Measurements from ENCODE around the gene ETV5. TPM values are rescaled to one million over a fixed set of nuclear protein-coding genes. Genes with fewer than 3 reads are reported as not detected.

ETV5 gene
- total RNA-seq, 4 donors from 2014 or later, result 2.0 to 39.8 (median 13.8) TPM

GRCh38 chr3:186070133-186070532, 38.8 kb downstream of the ETV5 start:
- Histone ChIP-seq H3K27ac (no peak overlapping the region), H3K36me3 (no peaks in the 10 kb centered on the region), H3K4me1 (no peaks in the 10 kb centered on the region), H3K4me3 (no peak overlapping the region), H3K27me3 (no peaks in the 10 kb centered on the region), H3K9me3 (no peaks in the 10 kb centered on the region)
- TF ChIP-seq CTCF (IDR thresholded peaks at IDR 0.05) (no peak), POLR2A (IDR thresholded peaks at IDR 0.05) (no peak)
- no peak for DNase-seq
- intact Hi-C loops (cut with DNase I; ENCODE audit: low total_unique reads), result no loop called here

- no peak overlapping the region for H3K4me3 ChIP-seq
- no peak overlapping the region for H3K27ac ChIP-seq
- no peaks in the 10 kb centered on the region for H3K27me3 ChIP-seq
- no peaks in the 10 kb centered on the region for H3K4me1 ChIP-seq
- no peak for DNase-seq
- intact Hi-C loops (cut with DNase I; ENCODE audit: low total_unique reads), result no loop called here
- no peak for TF ChIP-seq POLR2A (IDR thresholded peaks at IDR 0.05)
- no peak for TF ChIP-seq CTCF (IDR thresholded peaks at IDR 0.05)
- H3K9me3 ChIP-seq, result no peaks in the 10 kb centered on the region
- no peaks in the 10 kb centered on the region for H3K36me3 ChIP-seq
These were observed 39.7 kb downstream of the ETV5 start for GRCh38 chr3:186069199-186069598.

GRCh38 chr3:186068243-186068552, 40.7 kb downstream of the ETV5 start:
- H3K9me3 ChIP-seq, result no peaks in the 10 kb centered on the region
- no peak overlapping the region for H3K27ac ChIP-seq
- H3K36me3 ChIP-seq, result no peaks in the 10 kb centered on the region
- intact Hi-C loops (cut with DNase I; ENCODE audit: low total_unique reads), result no loop called here
- no peak for DNase-seq
- no peaks in the 10 kb centered on the region for H3K27me3 ChIP-seq
- TF ChIP-seq POLR2A (IDR thresholded peaks at IDR 0.05), result no peak
- no peak for TF ChIP-seq CTCF (IDR thresholded peaks at IDR 0.05)
- H3K4me1 ChIP-seq, result no peaks in the 10 kb centered on the region
- H3K4me3 ChIP-seq, result no peak overlapping the region

GRCh38 chr3:186067360-186068242, 41.3 kb downstream of the ETV5 start:
- no peaks in the 10 kb centered on the region for H3K9me3 ChIP-seq
- H3K27me3 ChIP-seq, result no peaks in the 10 kb centered on the region
- intact Hi-C loops (cut with DNase I; ENCODE audit: low total_unique reads), result no loop called here
- H3K4me3 ChIP-seq, result no peak overlapping the region
- H3K27ac ChIP-seq, result no peak overlapping the region
- H3K4me1 ChIP-seq, result no peaks in the 10 kb centered on the region
- no peak for TF ChIP-seq CTCF (IDR thresholded peaks at IDR 0.05)
- no peak for TF ChIP-seq POLR2A (IDR thresholded peaks at IDR 0.05)
- no peak for DNase-seq
- no peaks in the 10 kb centered on the region for H3K36me3 ChIP-seq

- Histone ChIP-seq H3K36me3 (no peaks in the 10 kb centered on the region), H3K27ac (no peak overlapping the region), H3K27me3 (no peaks in the 10 kb centered on the region), H3K9me3 (no peaks in the 10 kb centered on the region), H3K4me1 (no peaks in the 10 kb centered on the region), H3K4me3 (no peak overlapping the region)
- TF ChIP-seq POLR2A (IDR thresholded peaks at IDR 0.05), result no peak
- no peak for TF ChIP-seq CTCF (IDR thresholded peaks at IDR 0.05)
- intact Hi-C loops (cut with DNase I; ENCODE audit: low total_unique reads), result no loop called here
- no peak for DNase-seq
These were observed 48.7 kb downstream of the ETV5 start for GRCh38 chr3:186060222-186060621.

Measured in uterus (tissue), 4 donors.